ENCODE results near the gene TSSK6. TPM values are rescaled to one million over a fixed set of nuclear protein-coding genes. Genes with fewer than 3 reads are reported as not detected.

TSSK6 gene
- total and polyA plus RNA-seq, 10 of the 15 experiments (the other 5 are each of a cell fraction or from before 2014, with no cell fraction given), result 0.06 to 3.6 (median 0.98) TPM; not detected in 2

GRCh38 chr19:19486343-19487076 lies 28.8 kb downstream of the TSSK6 start:
- DNase-seq (ENCODE audit: low read depth, low spot score) (no peak), ATAC-seq (no peak), FAIRE-seq (no peak)
- in situ Hi-C loops (cut with MboI) (no loop called here), intact Hi-C loops (cut with micrococcal nuclease; ENCODE audit: unreplicated experiment) (no loop called here)
- Histone ChIP-seq H3K27ac (ENCODE audit: control insufficient read depth, insufficient read depth) (no peak overlapping the region), H3K9ac (ENCODE audit: control insufficient read depth, insufficient read depth, low read length) (no peak overlapping the region), H3K4me2 (ENCODE audit: control insufficient read depth, insufficient read depth) (no peak overlapping the region), H3K4me1 (ENCODE audit: control insufficient read depth, insufficient read depth, low read length) (peaks cover 30% of the 10 kb centered on the region), H3K36me3 (ENCODE audit: control insufficient read depth in 2 of 2, insufficient read depth in 2 of 2, low read length in 1 of 2) (peaks cover 15 to 22% of the 10 kb centered on the region in 2 experiments), H2AFZ (ENCODE audit: control insufficient read depth, low read depth, low read length) (no peak overlapping the region), H3K9me3 (replicated peaks; ENCODE audit: control insufficient read depth, insufficient read depth, low read length) (no peaks in the 10 kb centered on the region), H4K20me1 (ENCODE audit: control insufficient read depth, insufficient read depth) (0 out of 2 replicates have a peak, but pooled peaks cover 2% of the 10 kb centered on the region), H3K4me3 (no peak overlapping the region), H3K27me3 (replicated peaks in 1 of 2; ENCODE audit: control insufficient read depth in 2 of 2, insufficient read depth in 2 of 2, low read length in 1 of 2) (no peaks in the 10 kb centered on the region), H3K79me2 (ENCODE audit: control insufficient read depth, insufficient read depth, low read length) (peaks cover 11% of the 10 kb centered on the region)
- CTCF ChIA-PET, result interaction anchor here (9.3 kb wide), 1 partner anchor 121 kb away, joined by 223 read pairs; no protein-coding TSS in a partner anchor
- SMC1A ChIA-PET (ENCODE audit: uncharacterized antibody, unreplicated experiment), result interaction anchor here (1.6 kb wide), 1 partner anchor 81 kb away, joined by 3 read pairs; the partner anchor contains the start of gene GATAD2A
- RAD21 ChIA-PET (ENCODE audit: unreplicated experiment), result interaction anchor here (1.3 to 4.8 kb wide), 2 partner anchors 81 to 121 kb away, joined by 3 to 72 read pairs; partner anchors contain the start of gene GATAD2A
- 87% methylated on average over 15 of the region's 15 CpGs for WGBS (ENCODE audit: insufficient coverage, insufficient replicate concordance, low lambda C conversion rate, missing lambda C conversion rate)
- POLR2A ChIA-PET, result no interaction called here
- TF ChIP-seq CBX5 (IDR thresholded peaks at IDR 0.05; ENCODE audit: low read depth) (no peak), PAX8 (IDR thresholded peaks at IDR 0.05) (no peak), NFXL1 (IDR thresholded peaks at IDR 0.05; ENCODE audit: borderline replicate concordance) (no peak), MEF2B (IDR thresholded peaks at IDR 0.05; ENCODE audit: partially characterized antibody, poor library complexity, severe bottlenecking) (no peak)
- BruUV-seq (replicated peaks), result no TSS peak

GRCh38 chr19:19485998-19486290 lies 29.4 kb downstream of the TSSK6 start:
- DNase-seq (ENCODE audit: low read depth, low spot score), result no peak
- 98% methylated on average over 5 of the region's 5 CpGs for WGBS (ENCODE audit: insufficient coverage, insufficient replicate concordance, low lambda C conversion rate, missing lambda C conversion rate)
- Histone ChIP-seq H3K9me3 (replicated peaks; ENCODE audit: control insufficient read depth, insufficient read depth, low read length) (no peaks in the 10 kb centered on the region), H3K9ac (ENCODE audit: control insufficient read depth, insufficient read depth, low read length) (no peak overlapping the region), H3K4me3 (no peak overlapping the region), H3K27ac (ENCODE audit: control insufficient read depth, insufficient read depth) (no peak overlapping the region), H3K4me2 (ENCODE audit: control insufficient read depth, insufficient read depth) (no peak overlapping the region), H3K79me2 (ENCODE audit: control insufficient read depth, insufficient read depth, low read length) (peaks cover 13% of the 10 kb centered on the region), H2AFZ (ENCODE audit: control insufficient read depth, low read depth, low read length) (no peak overlapping the region), H4K20me1 (ENCODE audit: control insufficient read depth, insufficient read depth) (peaks cover 5% of the 10 kb centered on the region; the same call in 1 of the 2 replicates), H3K36me3 (ENCODE audit: control insufficient read depth in 2 of 2, insufficient read depth in 2 of 2, low read length in 1 of 2) (peaks cover 12 to 22% of the 10 kb centered on the region in 2 experiments), H3K27me3 (replicated peaks in 1 of 2; ENCODE audit: control insufficient read depth in 2 of 2, insufficient read depth in 2 of 2, low read length in 1 of 2) (no peaks in the 10 kb centered on the region), H3K4me1 (ENCODE audit: control insufficient read depth, insufficient read depth, low read length) (peaks cover 36% of the 10 kb centered on the region)
- CTCF ChIA-PET, result interaction anchor here (9.3 kb wide), 1 partner anchor 120 kb away, joined by 223 read pairs; no protein-coding TSS in a partner anchor
- RAD21 ChIA-PET (ENCODE audit: unreplicated experiment), result interaction anchor here (1.3 kb wide), 1 partner anchor 81 kb away, joined by 3 read pairs; the partner anchor contains the start of gene GATAD2A
- intact Hi-C loops (cut with micrococcal nuclease; ENCODE audit: unreplicated experiment) (no loop called here), in situ Hi-C loops (cut with MboI) (no loop called here)
- BruUV-seq (replicated peaks), result no TSS peak
- SMC1A ChIA-PET (ENCODE audit: uncharacterized antibody, unreplicated experiment), result interaction anchor here (1.0 to 1.6 kb wide), 2 partner anchors 10 to 81 kb away, joined by 3 read pairs; partner anchors contain the start of gene GATAD2A
- TF ChIP-seq ZNF687 (IDR thresholded peaks at IDR 0.05) (no peak), RELB (IDR thresholded peaks at IDR 0.05; ENCODE audit: low read depth) (no peak), RAD51 (IDR thresholded peaks at IDR 0.05) (no peak), POLR2AphosphoS2 (IDR thresholded peaks at IDR 0.05; ENCODE audit: low read depth, low read length) (no peak), MYC (IDR thresholded peaks at IDR 0.05; ENCODE audit: insufficient read depth, insufficient read length, insufficient replicate concordance, low read length, severe bottlenecking) (no peak)
- FAIRE-seq, result no peak
- POLR2A ChIA-PET, result interaction anchor here (0.5 kb wide), 2 partner anchors 119 to 912 kb away, joined by 3 to 4 read pairs; no protein-coding TSS in a partner anchor
- ATAC-seq, result no peak

Measured in GM12878 (cell line).